Stimulated activated memory B cell treated with anti-CD40 and anti-IgM and Interleukin-4, amounts not matched to agents 10 μg/mL and 1 μg/mL and 100 μg/mL, for 72 hours (primary cell): ENCODE results near the gene MYZAP.
A peak's percentile ranks its signal among the peaks of the same experiment; 100 is the strongest.

ENCODE experiments used
- ATAC-seq: fragments of 150-1000 bp; cut with Tn5 transposase; 2 replicates; pipeline ENCODE4 v1.10.0; 2021
- H3K27ac Mint-ChIP-seq: one replicate; pipeline ENCODE4 v1.8.0; 2022; ENCODE audit warnings: mild to moderate bottlenecking, mixed read lengths
- H3K27me3 Mint-ChIP-seq: one replicate; pipeline ENCODE4 v1.8.0; 2022; ENCODE audit warnings: mixed read lengths
- H3K36me3 Mint-ChIP-seq: one replicate; pipeline ENCODE4 v1.8.0; 2022; ENCODE audit warnings: mixed read lengths
- H3K4me1 Mint-ChIP-seq: one replicate; pipeline ENCODE4 v1.8.0; 2022; ENCODE audit warnings: mixed read lengths
- H3K4me3 Mint-ChIP-seq: one replicate; pipeline ENCODE4 v1.8.0; 2022; ENCODE audit warnings: mild to moderate bottlenecking, moderate library complexity, mixed read lengths
- H3K9me3 Mint-ChIP-seq: one replicate; pipeline ENCODE4 v1.8.0; 2022; ENCODE audit warnings: mixed read lengths

The MYZAP gene

GRCh38 chr15:57591822-57592367 lies at the start of gene MYZAP:
TSS of gene MYZAP (plus strand) at chr15:57591904. CDS start at chr15:57592035, 131 bp downstream.
- H3K36me3 Mint-ChIP-seq: no peaks in the 10 kb centered on the region
- peak within 1 kb of the TSS; percentile 73 for H3K4me3 Mint-ChIP-seq
- ATAC-seq: peak; percentile 83
- H3K27me3 Mint-ChIP-seq: peaks cover 24% of the 10 kb centered on the region
- H3K4me1 Mint-ChIP-seq: peaks cover 37% of the 10 kb centered on the region
- H3K27ac Mint-ChIP-seq: peak within 1 kb of the TSS; percentile 58
- no peaks in the 10 kb centered on the region for H3K9me3 Mint-ChIP-seq

- Mint-ChIP-seq H3K4me1 (peaks cover 8% of the 10 kb centered on the region), H3K27me3 (peaks cover 41% of the 10 kb centered on the region), H3K27ac (no peak overlapping the region), H3K4me3 (no peak overlapping the region), H3K36me3 (peaks cover 10% of the 10 kb centered on the region), H3K9me3 (peaks cover 15% of the 10 kb centered on the region)
- no peak for ATAC-seq
These were observed 49.2 kb upstream of the MYZAP start for GRCh38 chr15:57542505-57542817.

GRCh38 chr15:57544848-57545480 lies 46.7 kb upstream of the MYZAP start:
- peaks cover 27% of the 10 kb centered on the region for H3K27me3 Mint-ChIP-seq

GRCh38 chr15:57545995-57546394 lies 45.7 kb upstream of the MYZAP start:
- no peak overlapping the region for H3K4me3 Mint-ChIP-seq
- peaks cover 1% of the 10 kb centered on the region for H3K4me1 Mint-ChIP-seq
- H3K27ac Mint-ChIP-seq: no peak overlapping the region
- no peaks in the 10 kb centered on the region for H3K36me3 Mint-ChIP-seq
- H3K27me3 Mint-ChIP-seq: peaks cover 21% of the 10 kb centered on the region
- no peak for ATAC-seq
- H3K9me3 Mint-ChIP-seq: no peaks in the 10 kb centered on the region

More at GRCh38 chr15:57544848-57545480, 46.7 kb upstream of the MYZAP start:
- Mint-ChIP-seq H3K27ac (no peak overlapping the region), H3K9me3 (peaks cover 7% of the 10 kb centered on the region), H3K4me1 (peaks cover 8% of the 10 kb centered on the region), H3K36me3 (peaks cover 8% of the 10 kb centered on the region), H3K4me3 (no peak overlapping the region)
- no peak for ATAC-seq

GRCh38 chr15:57547243-57547755 lies 44.4 kb upstream of the MYZAP start:
- Mint-ChIP-seq H3K4me3 (no peak overlapping the region), H3K9me3 (no peaks in the 10 kb centered on the region), H3K27me3 (peaks cover 15% of the 10 kb centered on the region), H3K27ac (no peak overlapping the region), H3K36me3 (no peaks in the 10 kb centered on the region), H3K4me1 (no peaks in the 10 kb centered on the region)
- no peak for ATAC-seq

GRCh38 chr15:57548351-57548750 lies 43.4 kb upstream of the MYZAP start:
- H3K36me3 Mint-ChIP-seq: no peaks in the 10 kb centered on the region
- H3K4me3 Mint-ChIP-seq: no peak overlapping the region
- H3K27ac Mint-ChIP-seq: no peak overlapping the region

GRCh38 chr15:57548835-57549234 lies 42.9 kb upstream of the MYZAP start:
- Mint-ChIP-seq H3K4me3 (no peak overlapping the region), H3K4me1 (no peaks in the 10 kb centered on the region), H3K36me3 (no peaks in the 10 kb centered on the region), H3K9me3 (no peaks in the 10 kb centered on the region), H3K27me3 (peaks cover 14% of the 10 kb centered on the region), H3K27ac (no peak overlapping the region)
- ATAC-seq: no peak

More at GRCh38 chr15:57548351-57548750, 43.4 kb upstream of the MYZAP start:
- Mint-ChIP-seq H3K27me3 (peaks cover 14% of the 10 kb centered on the region), H3K9me3 (no peaks in the 10 kb centered on the region), H3K4me1 (no peaks in the 10 kb centered on the region)
- no peak for ATAC-seq

GRCh38 chr15:57549935-57550334 lies 41.8 kb upstream of the MYZAP start:
- H3K27ac Mint-ChIP-seq: no peak overlapping the region
- no peak for ATAC-seq
- no peaks in the 10 kb centered on the region for H3K4me1 Mint-ChIP-seq
- H3K36me3 Mint-ChIP-seq: no peaks in the 10 kb centered on the region
- H3K4me3 Mint-ChIP-seq: no peak overlapping the region
- H3K9me3 Mint-ChIP-seq: no peaks in the 10 kb centered on the region
- H3K27me3 Mint-ChIP-seq: peaks cover 15% of the 10 kb centered on the region

- ATAC-seq: no peak
- H3K4me1 Mint-ChIP-seq: no peaks in the 10 kb centered on the region
These were observed 41.1 kb upstream of the MYZAP start for GRCh38 chr15:57550640-57551039.

GRCh38 chr15:57551715-57552677 lies 39.7 kb upstream of the MYZAP start:
- Mint-ChIP-seq H3K4me1 (no peaks in the 10 kb centered on the region), H3K36me3 (no peaks in the 10 kb centered on the region), H3K4me3 (no peak overlapping the region), H3K9me3 (no peaks in the 10 kb centered on the region), H3K27ac (no peak overlapping the region), H3K27me3 (peaks cover 19% of the 10 kb centered on the region)
- no peak for ATAC-seq

More at GRCh38 chr15:57550640-57551039, 41.1 kb upstream of the MYZAP start:
- Mint-ChIP-seq H3K4me3 (no peak overlapping the region), H3K27me3 (peaks cover 18% of the 10 kb centered on the region), H3K9me3 (no peaks in the 10 kb centered on the region), H3K27ac (no peak overlapping the region), H3K36me3 (no peaks in the 10 kb centered on the region)

- Mint-ChIP-seq H3K27me3 (peaks cover 19% of the 10 kb centered on the region), H3K36me3 (no peaks in the 10 kb centered on the region), H3K27ac (no peak overlapping the region), H3K4me1 (no peaks in the 10 kb centered on the region), H3K4me3 (no peak overlapping the region), H3K9me3 (no peaks in the 10 kb centered on the region)
- no peak for ATAC-seq
These were observed 38.9 kb upstream of the MYZAP start for GRCh38 chr15:57552678-57553334.

- Mint-ChIP-seq H3K27ac (no peak overlapping the region), H3K9me3 (no peaks in the 10 kb centered on the region), H3K27me3 (peaks cover 19% of the 10 kb centered on the region), H3K4me1 (no peaks in the 10 kb centered on the region), H3K36me3 (no peaks in the 10 kb centered on the region), H3K4me3 (no peak overlapping the region)
- no peak for ATAC-seq
These were observed 38.2 kb upstream of the MYZAP start for GRCh38 chr15:57553526-57553925.

GRCh38 chr15:57554063-57554811 lies 37.5 kb upstream of the MYZAP start:
- Mint-ChIP-seq H3K36me3 (no peaks in the 10 kb centered on the region), H3K27ac (no peak overlapping the region)
- ATAC-seq: no peak

GRCh38 chr15:57554812-57555179 lies 36.9 kb upstream of the MYZAP start:
- H3K36me3 Mint-ChIP-seq: no peaks in the 10 kb centered on the region
- no peak overlapping the region for H3K4me3 Mint-ChIP-seq
- peaks cover 26% of the 10 kb centered on the region for H3K27me3 Mint-ChIP-seq
- H3K27ac Mint-ChIP-seq: no peak overlapping the region
- no peaks in the 10 kb centered on the region for H3K9me3 Mint-ChIP-seq
- ATAC-seq: no peak
- H3K4me1 Mint-ChIP-seq: no peaks in the 10 kb centered on the region

More at GRCh38 chr15:57554063-57554811, 37.5 kb upstream of the MYZAP start:
- peaks cover 23% of the 10 kb centered on the region for H3K27me3 Mint-ChIP-seq
- no peaks in the 10 kb centered on the region for H3K4me1 Mint-ChIP-seq
- H3K9me3 Mint-ChIP-seq: no peaks in the 10 kb centered on the region
- H3K4me3 Mint-ChIP-seq: no peak overlapping the region
